Calu3 (cell line): Measurements from ENCODE around the gene LIN9. TPM values are rescaled to one million over a fixed set of nuclear protein-coding genes. Genes with fewer than 3 reads are reported as not detected.

Source experiments
- BruUV-seq: library from RNA; stranded (reverse); fragments of 400-500 nt; replicated peaks from 2 replicates; lab custom pipeline; 2021; lab: Mats Ljungman, UMichigan
- CTCF ChIA-PET: fragments of 300-600 bp; sonication (Branson Sonifier 250); formaldehyde crosslinking; loops from one replicate; lab custom pipeline; 2022; ENCODE audit warnings: antibody characterized with exemption; lab: Charles Lee
- DNase-seq: peaks from one replicate; pipeline ENCODE4 v3.0.0; 2022
- H3K27ac Mint-ChIP-seq: one replicate; pipeline ENCODE4 v1.8.0; 2022; ENCODE audit warnings: mixed read lengths; ENCODE audit not compliant: unreplicated experiment
- H3K27me3 Mint-ChIP-seq: one replicate; pipeline ENCODE4 v1.8.0; 2022; ENCODE audit warnings: mixed read lengths; ENCODE audit not compliant: unreplicated experiment
- H3K36me3 Mint-ChIP-seq: one replicate; pipeline ENCODE4 v1.8.0; 2022; ENCODE audit warnings: mild to moderate bottlenecking, moderate library complexity, mixed read lengths; ENCODE audit not compliant: insufficient read depth, unreplicated experiment
- H3K4me1 Mint-ChIP-seq: one replicate; pipeline ENCODE4 v1.8.0; 2022; ENCODE audit warnings: mild to moderate bottlenecking, low read depth, mixed read lengths; ENCODE audit not compliant: unreplicated experiment
- H3K4me3 Mint-ChIP-seq: one replicate; pipeline ENCODE4 v1.8.0; 2022; ENCODE audit warnings: mild to moderate bottlenecking, low read depth, moderate library complexity, mixed read lengths; ENCODE audit not compliant: unreplicated experiment
- H3K9me3 Mint-ChIP-seq: one replicate; pipeline ENCODE4 v1.8.0; 2022; ENCODE audit warnings: low read depth, mixed read lengths; ENCODE audit not compliant: unreplicated experiment
- intact Hi-C: fragments of 100-400 bp; cut with micrococcal nuclease; formaldehyde crosslinking; loops from one replicate; pipeline ENCODE4 v1.10.0; 2022; ENCODE audit not compliant: unreplicated experiment
- total RNA-seq: library from RNA; stranded (reverse); gene quantifications from 2 replicates; pipeline ENCODE4 v1.2.3, GENCODE V29; 2022
- TF ChIP-seq, protein P1 (sequence below): fragments of 200-600 bp; IDR thresholded peaks from one replicate; pipeline ENCODE4 v1.8.0; 2022; ENCODE audit warnings: antibody characterized with exemption; ENCODE audit not compliant: unreplicated experiment

Gene LIN9
- total RNA-seq, 1 experiment from 2014 or later = 14.3 TPM

DNA sequence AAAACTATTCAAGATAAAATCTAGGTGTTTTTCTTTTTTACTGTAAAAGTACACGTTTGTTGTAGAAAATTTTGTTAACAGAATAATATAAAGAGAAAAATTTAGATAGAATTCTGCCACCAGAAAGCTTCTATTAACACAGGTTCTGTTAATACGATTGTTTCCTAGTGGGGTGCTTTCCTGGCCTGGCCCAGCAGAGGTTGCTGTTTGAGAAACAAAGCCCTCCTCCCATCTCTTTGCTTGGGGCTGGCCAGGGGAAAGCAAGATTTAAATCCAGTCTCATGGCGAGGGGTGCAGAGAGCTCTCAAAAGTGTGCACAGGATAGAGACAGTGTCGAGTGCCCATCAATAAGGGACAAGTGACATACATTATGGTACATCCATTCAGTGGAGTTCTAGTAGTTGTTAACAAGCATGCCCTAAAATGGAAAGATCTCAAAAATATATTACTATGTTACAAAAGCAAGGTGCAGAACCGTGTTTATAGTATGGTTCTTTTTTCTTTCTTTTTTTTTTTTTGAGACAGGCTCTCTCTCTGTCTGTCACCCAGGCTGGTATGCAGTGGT lies 107.9 kb downstream of the LIN9 start:
- no peaks in the 10 kb centered on the region for H3K36me3 Mint-ChIP-seq
- BruUV-seq = no TSS peak
- intact Hi-C loops = loop anchor here (10.0 kb wide), 1 partner anchor 134 kb away; no protein-coding TSS in a partner anchor
- CTCF ChIA-PET = interaction anchor here (0.6 to 1.5 kb wide), 3 partner anchors 61 to 132 kb away, joined by 4 to 8 read pairs (median 4); no protein-coding TSS in a partner anchor
- H3K9me3 Mint-ChIP-seq = no peaks in the 10 kb centered on the region
- peak; percentile 19 for DNase-seq
- H3K27ac Mint-ChIP-seq = no peak overlapping the region
- no peaks in the 10 kb centered on the region for H3K27me3 Mint-ChIP-seq
- TF ChIP-seq, protein P1, sequence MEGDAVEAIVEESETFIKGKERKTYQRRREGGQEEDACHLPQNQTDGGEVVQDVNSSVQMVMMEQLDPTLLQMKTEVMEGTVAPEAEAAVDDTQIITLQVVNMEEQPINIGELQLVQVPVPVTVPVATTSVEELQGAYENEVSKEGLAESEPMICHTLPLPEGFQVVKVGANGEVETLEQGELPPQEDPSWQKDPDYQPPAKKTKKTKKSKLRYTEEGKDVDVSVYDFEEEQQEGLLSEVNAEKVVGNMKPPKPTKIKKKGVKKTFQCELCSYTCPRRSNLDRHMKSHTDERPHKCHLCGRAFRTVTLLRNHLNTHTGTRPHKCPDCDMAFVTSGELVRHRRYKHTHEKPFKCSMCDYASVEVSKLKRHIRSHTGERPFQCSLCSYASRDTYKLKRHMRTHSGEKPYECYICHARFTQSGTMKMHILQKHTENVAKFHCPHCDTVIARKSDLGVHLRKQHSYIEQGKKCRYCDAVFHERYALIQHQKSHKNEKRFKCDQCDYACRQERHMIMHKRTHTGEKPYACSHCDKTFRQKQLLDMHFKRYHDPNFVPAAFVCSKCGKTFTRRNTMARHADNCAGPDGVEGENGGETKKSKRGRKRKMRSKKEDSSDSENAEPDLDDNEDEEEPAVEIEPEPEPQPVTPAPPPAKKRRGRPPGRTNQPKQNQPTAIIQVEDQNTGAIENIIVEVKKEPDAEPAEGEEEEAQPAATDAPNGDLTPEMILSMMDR = peak; percentile 9
- H3K4me1 Mint-ChIP-seq = no peaks in the 10 kb centered on the region
- no peak overlapping the region for H3K4me3 Mint-ChIP-seq

DNA sequence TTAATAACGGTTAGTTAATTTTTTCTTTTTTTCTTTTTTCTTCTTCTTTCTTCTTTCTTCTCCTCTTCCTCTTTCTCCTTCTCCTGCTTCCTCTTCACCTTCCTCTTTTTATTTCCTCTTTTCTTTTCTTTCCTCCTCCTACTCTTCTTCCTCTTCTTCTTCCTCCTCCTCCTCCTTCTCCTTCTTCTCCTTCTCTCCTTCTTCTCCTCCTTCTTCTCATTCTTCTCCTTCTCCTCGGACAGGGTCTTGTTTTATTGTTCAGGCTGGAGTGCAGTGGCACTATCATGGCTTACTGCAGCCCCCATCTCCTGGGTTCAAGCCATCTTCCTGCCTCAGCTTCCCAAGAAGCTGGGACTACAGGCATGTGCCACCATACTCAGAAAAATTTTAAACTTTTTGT lies 109.0 kb downstream of the LIN9 start:
- intact Hi-C loops = loop anchor here (10.0 kb wide), 1 partner anchor 135 kb away; no protein-coding TSS in a partner anchor
- Mint-ChIP-seq H3K4me1 (peaks cover 7% of the 10 kb centered on the region), H3K27me3 (no peaks in the 10 kb centered on the region), H3K4me3 (no peak overlapping the region), H3K27ac (no peak overlapping the region), H3K9me3 (no peaks in the 10 kb centered on the region), H3K36me3 (no peaks in the 10 kb centered on the region)
- BruUV-seq = no TSS peak
- DNase-seq = no peak
- CTCF ChIA-PET = interaction anchor here (1.5 kb wide), 1 partner anchor 75 kb away, joined by 8 read pairs; no protein-coding TSS in a partner anchor
- TF ChIP-seq, protein P1 = no peak

DNA sequence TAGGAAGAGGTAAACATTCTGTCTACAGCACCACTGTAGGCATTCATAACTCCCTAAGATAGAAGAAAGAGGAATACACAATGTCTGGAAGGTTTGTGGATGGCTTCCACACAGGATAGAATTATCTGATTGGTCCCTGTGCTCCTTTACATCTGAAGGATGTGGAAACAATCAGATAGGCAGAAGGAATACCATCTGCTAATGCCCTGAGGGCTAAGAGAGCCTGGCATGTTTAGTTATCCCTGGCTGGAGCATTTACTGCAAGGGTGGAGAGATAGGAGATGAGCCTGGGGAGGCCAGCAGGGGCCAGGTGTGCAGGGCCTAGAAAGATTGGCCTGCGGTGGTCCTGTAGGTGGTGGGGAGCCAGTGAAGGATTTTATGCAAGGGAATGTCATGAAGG lies 113.8 kb downstream of the LIN9 start:
- no peak for DNase-seq
- H3K27ac Mint-ChIP-seq = no peak overlapping the region
- no TSS peak for BruUV-seq
- no peaks in the 10 kb centered on the region for H3K27me3 Mint-ChIP-seq
- no peaks in the 10 kb centered on the region for H3K36me3 Mint-ChIP-seq
- peaks cover 9% of the 10 kb centered on the region for H3K4me1 Mint-ChIP-seq
- CTCF ChIA-PET = interaction anchor here (1.2 kb wide), 1 partner anchor 69 kb away, joined by 5 read pairs; no protein-coding TSS in a partner anchor
- H3K9me3 Mint-ChIP-seq = no peaks in the 10 kb centered on the region
- no peak overlapping the region for H3K4me3 Mint-ChIP-seq
- intact Hi-C loops = no loop called here
- TF ChIP-seq, protein P1 = no peak

DNA sequence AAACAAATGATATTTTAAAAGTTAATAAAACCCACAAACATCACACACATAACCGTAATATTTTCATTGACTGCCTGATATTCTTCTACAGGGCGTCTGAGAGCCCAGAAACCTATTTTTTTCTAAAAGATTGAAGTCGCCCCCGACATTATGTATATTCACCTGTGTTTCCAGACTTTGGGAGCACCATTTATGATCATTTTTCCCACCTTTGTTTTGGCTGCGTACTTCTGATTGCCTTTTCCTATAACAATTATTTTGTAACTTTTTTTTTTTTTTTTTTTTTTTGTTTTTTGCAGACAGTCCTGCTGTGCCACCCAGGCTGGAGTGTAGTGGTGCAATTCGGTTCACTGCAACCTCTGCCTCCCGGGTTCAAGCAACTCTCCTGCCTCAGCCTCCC lies 121.6 kb downstream of the LIN9 start:
- H3K27ac Mint-ChIP-seq = peak overlapping the region; percentile 64
- no TSS peak for BruUV-seq
- DNase-seq = no peak
- peak overlapping the region; percentile 84 for H3K4me3 Mint-ChIP-seq
- no peaks in the 10 kb centered on the region for H3K27me3 Mint-ChIP-seq
- H3K9me3 Mint-ChIP-seq = no peaks in the 10 kb centered on the region
- CTCF ChIA-PET = no interaction called here
- TF ChIP-seq, protein P1 = no peak
- intact Hi-C loops = loop anchor here (10.0 kb wide), 1 partner anchor 123 kb away; the partner anchor contains the start of gene H3-3A
- peaks cover 23% of the 10 kb centered on the region for H3K4me1 Mint-ChIP-seq
- peaks cover 37% of the 10 kb centered on the region for H3K36me3 Mint-ChIP-seq
